PC-9 (cell line): Measurements from ENCODE around the gene LMTK3. TPM values are rescaled to one million over a fixed set of nuclear protein-coding genes. Genes with fewer than 3 reads are reported as not detected.
A peak's percentile ranks its signal among the peaks of the same experiment; 100 is the strongest.
"Not testable (repeated sequence)": the region's sequence is repeated elsewhere in the genome, so short reads cannot be mapped to it uniquely, and the experiment has no call there.

Experiments used
- BruUV-seq: library from RNA; stranded (reverse); fragments of 400-500 nt; replicated peaks from 2 replicates; lab custom pipeline; 2021; lab: Mats Ljungman, UMichigan
- CTCF ChIA-PET: fragments of 300-600 bp; sonication (Branson Sonifier 250); formaldehyde crosslinking; loops from one replicate; lab custom pipeline; 2022; ENCODE audit warnings: antibody characterized with exemption; lab: Charles Lee
- POLR2A ChIA-PET: fragments of 300-600 bp; sonication (Branson Sonifier 250); formaldehyde crosslinking; loops from one replicate; lab custom pipeline; 2022; ENCODE audit warnings: antibody characterized with exemption; ENCODE audit not compliant: unreplicated experiment; lab: Charles Lee
- DNase-seq, 2 experiments: peaks; one replicate each; pipeline versions ENCODE4 v3.0.0 to v3.0.0-alpha.2; 2015 to 2022; ENCODE audit warnings: mixed read lengths in 1 of 2
- H2AFZ ChIP-seq: fragments of 200-600 bp; sonication (generic); 2 replicates; pipeline ENCODE4 v1.8.1; 2017; ENCODE audit warnings: antibody characterized with exemption
- H3F3A ChIP-seq: fragments of 200-600 bp; sonication (generic); 2 replicates; pipeline ENCODE4 v1.8.1; 2017; ENCODE audit warnings: antibody characterized with exemption, mild to moderate bottlenecking, low read depth; ENCODE audit not compliant: insufficient read depth
- H3K27ac ChIP-seq: fragments of 200-600 bp; sonication (generic); 2 replicates; pipeline ENCODE4 v1.6.1; 2016; ENCODE audit warnings: mixed run types
- H3K27me3 ChIP-seq: fragments of 200-600 bp; sonication (generic); 2 replicates; pipeline ENCODE4 v1.6.1; 2016; ENCODE audit warnings: low read depth, mixed run types; ENCODE audit not compliant: insufficient read depth
- H3K36me3 ChIP-seq: fragments of 200-600 bp; sonication (generic); 2 replicates; pipeline ENCODE4 v1.6.1; 2016; ENCODE audit warnings: low read depth, mixed run types
- H3K4me1 ChIP-seq: fragments of 200-600 bp; sonication (generic); replicated peaks from 2 replicates; pipeline ENCODE4 v1.6.1; 2016; ENCODE audit warnings: mixed run types; ENCODE audit not compliant: insufficient read depth
- H3K4me2 ChIP-seq: fragments of 200-600 bp; sonication (generic); 2 replicates; pipeline ENCODE4 v1.6.1; 2017; ENCODE audit warnings: mixed run types
- H3K4me3 ChIP-seq: fragments of 200-600 bp; sonication (generic); 2 replicates; pipeline ENCODE4 v1.6.1; 2016; ENCODE audit warnings: mixed run types
- H3K79me2 ChIP-seq: fragments of 200-600 bp; sonication (generic); 2 replicates; pipeline ENCODE4 v1.6.1; 2017; ENCODE audit warnings: low read depth, mixed run types
- H3K9me2 ChIP-seq: fragments of 200-600 bp; sonication (generic); 2 replicates; pipeline ENCODE4 v1.8.1; 2017; ENCODE audit warnings: mild to moderate bottlenecking; ENCODE audit not compliant: insufficient read depth
- H3K9me3 ChIP-seq: fragments of 200-600 bp; sonication (generic); 2 replicates; pipeline ENCODE4 v1.8.1; 2016; ENCODE audit warnings: low read depth; ENCODE audit not compliant: insufficient read depth
- H4K20me1 ChIP-seq: fragments of 200-600 bp; sonication (generic); 2 replicates; pipeline ENCODE4 v1.8.1; 2017; ENCODE audit not compliant: insufficient read depth
- EZH2 ChIP-seq: fragments of 200-600 bp; sonication (generic); IDR thresholded peaks from 2 replicates; pipeline ENCODE4 v1.8.0; 2017; ENCODE audit warnings: antibody characterized with exemption, low read depth
- intact Hi-C: fragments of 100-400 bp; cut with micrococcal nuclease; formaldehyde crosslinking; loops from one replicate; pipeline ENCODE4 v1.10.0; 2022; ENCODE audit not compliant: unreplicated experiment
- total RNA-seq: library from RNA; stranded (reverse); gene quantifications from 2 replicates; pipeline ENCODE4 v1.2.3, GENCODE V29; 2021
- TF ChIP-seq, protein P1 (sequence below): fragments of 200-600 bp; sonication (generic); conservative IDR thresholded peaks from 2 replicates; pipeline ENCODE4 v1.6.1; 2017; ENCODE audit warnings: mixed run types, antibody characterized with exemption, mild to moderate bottlenecking, moderate library complexity

LMTK3 gene
- total RNA-seq, 1 experiment from 2014 or later: 13.9 TPM

- no TSS peak for BruUV-seq
- H3K4me1 ChIP-seq: peaks cover 51% of the 10 kb centered on the region
- TF ChIP-seq, protein P1, sequence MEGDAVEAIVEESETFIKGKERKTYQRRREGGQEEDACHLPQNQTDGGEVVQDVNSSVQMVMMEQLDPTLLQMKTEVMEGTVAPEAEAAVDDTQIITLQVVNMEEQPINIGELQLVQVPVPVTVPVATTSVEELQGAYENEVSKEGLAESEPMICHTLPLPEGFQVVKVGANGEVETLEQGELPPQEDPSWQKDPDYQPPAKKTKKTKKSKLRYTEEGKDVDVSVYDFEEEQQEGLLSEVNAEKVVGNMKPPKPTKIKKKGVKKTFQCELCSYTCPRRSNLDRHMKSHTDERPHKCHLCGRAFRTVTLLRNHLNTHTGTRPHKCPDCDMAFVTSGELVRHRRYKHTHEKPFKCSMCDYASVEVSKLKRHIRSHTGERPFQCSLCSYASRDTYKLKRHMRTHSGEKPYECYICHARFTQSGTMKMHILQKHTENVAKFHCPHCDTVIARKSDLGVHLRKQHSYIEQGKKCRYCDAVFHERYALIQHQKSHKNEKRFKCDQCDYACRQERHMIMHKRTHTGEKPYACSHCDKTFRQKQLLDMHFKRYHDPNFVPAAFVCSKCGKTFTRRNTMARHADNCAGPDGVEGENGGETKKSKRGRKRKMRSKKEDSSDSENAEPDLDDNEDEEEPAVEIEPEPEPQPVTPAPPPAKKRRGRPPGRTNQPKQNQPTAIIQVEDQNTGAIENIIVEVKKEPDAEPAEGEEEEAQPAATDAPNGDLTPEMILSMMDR: no peak
- no peak for TF ChIP-seq EZH2
- no peaks in the 10 kb centered on the region for H3K27me3 ChIP-seq
- intact Hi-C loops: loop anchor here (2.0 kb wide), 2 partner anchors 23 to 219 kb away; partner anchors contain the start of gene CYTH2
- POLR2A ChIA-PET: no interaction called here
- no peaks in the 10 kb centered on the region for H3K36me3 ChIP-seq
- CTCF ChIA-PET: no interaction called here
- H3F3A ChIP-seq: peaks cover 68% of the 10 kb centered on the region
- no peak overlapping the region for H3K4me2 ChIP-seq
- no peaks in the 10 kb centered on the region for H4K20me1 ChIP-seq
- no peaks in the 10 kb centered on the region for H3K9me2 ChIP-seq
- no peak overlapping the region for H3K4me3 ChIP-seq
- no peak for DNase-seq
- no peaks in the 10 kb centered on the region for H3K9me3 ChIP-seq
- H3K27ac ChIP-seq: no peak overlapping the region
- peaks cover 15% of the 10 kb centered on the region; the same call in 1 of the 2 replicates for H3K79me2 ChIP-seq
- H2AFZ ChIP-seq: no peak overlapping the region
Observed at GRCh38 chr19:48491793-48492123, 19.9 kb downstream of the LMTK3 start.

GRCh38 chr19:48490981-48491792 lies 20.4 kb downstream of the LMTK3 start:
- ChIA-PET CTCF (no interaction called here), POLR2A (no interaction called here)
- Histone ChIP-seq H3K36me3 (no peaks in the 10 kb centered on the region), H3K9me2 (no peaks in the 10 kb centered on the region), H3F3A (peaks cover 68% of the 10 kb centered on the region), H3K27me3 (no peaks in the 10 kb centered on the region), H3K4me2 (peak overlapping the region; percentile 68), H3K4me3 (peak overlapping the region; percentile 37; the same call in 1 of the 2 replicates), H3K27ac (peak overlapping the region; percentile 43), H3K4me1 (peaks cover 57% of the 10 kb centered on the region), H3K79me2 (peaks cover 15% of the 10 kb centered on the region; the same call in 1 of the 2 replicates), H4K20me1 (no peaks in the 10 kb centered on the region), H3K9me3 (no peaks in the 10 kb centered on the region), H2AFZ (no peak overlapping the region)
- BruUV-seq: no TSS peak
- no peak for DNase-seq
- intact Hi-C loops: no loop called here
- TF ChIP-seq, protein P1: no peak
- no peak for TF ChIP-seq EZH2

DNA sequence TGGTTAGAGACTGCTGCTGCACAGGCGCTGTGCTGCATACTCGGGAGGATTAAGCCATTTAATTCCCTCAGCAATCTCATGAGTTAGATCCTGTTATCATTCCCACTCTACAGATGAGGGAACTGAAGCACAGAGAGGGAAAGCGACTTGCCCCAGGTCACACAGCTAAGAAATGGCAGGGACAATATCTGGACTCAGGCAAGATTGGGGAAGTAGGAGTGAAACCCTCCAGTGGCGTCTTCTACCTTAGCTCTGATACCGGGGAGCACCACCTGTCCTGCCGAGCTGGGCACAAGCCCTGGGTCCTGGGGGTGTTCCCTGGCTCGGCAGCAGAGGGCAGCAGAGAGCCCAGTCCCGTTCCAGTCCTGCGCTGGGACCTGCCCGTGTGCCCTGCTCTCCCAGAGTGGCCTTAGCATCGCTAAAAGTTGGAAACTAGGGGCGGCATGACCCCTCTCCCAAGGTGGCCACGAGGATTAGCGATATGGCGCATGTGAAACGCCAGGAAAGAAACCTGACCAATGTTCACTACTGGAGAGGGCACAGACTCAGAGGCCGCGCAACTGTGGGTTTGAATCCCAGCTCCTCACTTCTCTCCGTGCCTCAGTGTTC lies 21.9 kb downstream of the LMTK3 start:
- ChIA-PET POLR2A (interaction anchor here (0.5 to 0.8 kb wide), 4 partner anchors 8 to 503 kb away, joined by 3 to 12 read pairs (median 4); no protein-coding TSS in a partner anchor), CTCF (interaction anchor here (0.6 to 1.5 kb wide), 5 partner anchors 13 to 249 kb away, joined by 3 to 10 read pairs (median 3); no protein-coding TSS in a partner anchor)
- H2AFZ ChIP-seq: no peak overlapping the region
- no peaks in the 10 kb centered on the region for H3K9me3 ChIP-seq
- intact Hi-C loops: loop anchor here (2.0 to 10.0 kb wide), 3 partner anchors 97 to 475 kb away; partner anchors contain the start of genes FTL, GRIN2D and KDELR1
- H3K4me2 ChIP-seq: peak overlapping the region; percentile 68
- H3F3A ChIP-seq: peaks cover 65% of the 10 kb centered on the region
- peaks cover 8% of the 10 kb centered on the region; the same call in 1 of the 2 replicates for H3K79me2 ChIP-seq
- DNase-seq: peak; percentile 70 to 81
- H3K36me3 ChIP-seq: no peaks in the 10 kb centered on the region
- no peaks in the 10 kb centered on the region for H4K20me1 ChIP-seq
- H3K9me2 ChIP-seq: no peaks in the 10 kb centered on the region
- no peak for TF ChIP-seq EZH2
- TF ChIP-seq, protein P1: peak; percentile 97
- peaks cover 57% of the 10 kb centered on the region for H3K4me1 ChIP-seq
- no peak overlapping the region for H3K4me3 ChIP-seq
- no peaks in the 10 kb centered on the region for H3K27me3 ChIP-seq
- H3K27ac ChIP-seq: no peak overlapping the region
- BruUV-seq: no TSS peak

GRCh38 chr19:48488478-48488877 lies 23.2 kb downstream of the LMTK3 start:
- not testable (repeated sequence) for H3K27me3 ChIP-seq, H3K9me3 ChIP-seq, H3K36me3 ChIP-seq, H2AFZ ChIP-seq, BruUV-seq, H3K9me2 ChIP-seq, H3K79me2 ChIP-seq, H4K20me1 ChIP-seq
- H3F3A ChIP-seq: peaks cover 75% of the 10 kb centered on the region
- peak overlapping the region; percentile 25; the same call in 1 of the 2 replicates for H3K4me3 ChIP-seq
- peak overlapping the region; percentile 68 for H3K4me2 ChIP-seq
- H3K4me1 ChIP-seq: peaks cover 51% of the 10 kb centered on the region
- H3K27ac ChIP-seq: peak overlapping the region; percentile 88
- peak in 1 of 2 experiments; percentile 70 for DNase-seq
- ChIA-PET POLR2A (interaction anchor here (0.6 to 0.7 kb wide), 3 partner anchors 51 to 319 kb away, joined by 5 to 16 read pairs (median 9); partner anchors contain the start of gene KDELR1), CTCF (interaction anchor here (0.6 to 1.5 kb wide), 6 partner anchors 17 to 328 kb away, joined by 3 to 11 read pairs (median 10); no protein-coding TSS in a partner anchor)
- intact Hi-C loops: loop anchor here (1.0 to 10.0 kb wide), 4 partner anchors 96 to 476 kb away; partner anchors contain the start of genes FTL, GRIN2D and KDELR1
